HUES48 (cell line): ENCODE data around the gene NDUFS4.
A peak's percentile ranks its signal among the peaks of the same experiment; 100 is the strongest.
"Not testable (repeated sequence)": the region's sequence is repeated elsewhere in the genome, so short reads cannot be mapped to it uniquely, and the experiment has no call there.

ENCODE experiments used
- H3K27ac ChIP-seq: one replicate; pipeline ENCODE4 v1.7.0; 2013; ENCODE audit warnings: low read depth, low read length, inconsistent platforms
- H3K27me3 ChIP-seq: 2 replicates; pipeline ENCODE4 v1.6.1; 2013; ENCODE audit warnings: mild to moderate bottlenecking, low read length; ENCODE audit not compliant: control insufficient read depth, insufficient read depth
- H3K36me3 ChIP-seq: 2 replicates; pipeline ENCODE4 v1.6.1; 2013; ENCODE audit warnings: low read length; ENCODE audit not compliant: control insufficient read depth, insufficient read depth
- H3K4me1 ChIP-seq: 2 replicates; pipeline ENCODE4 v1.6.1; 2013; ENCODE audit warnings: mild to moderate bottlenecking, low read length; ENCODE audit not compliant: control insufficient read depth, insufficient read depth
- H3K4me3 ChIP-seq: 2 replicates; pipeline ENCODE4 v1.5.1; 2013; ENCODE audit warnings: mild to moderate bottlenecking, low read depth, low read length
- H3K9ac ChIP-seq: 2 replicates; pipeline ENCODE4 v1.6.1; 2013; ENCODE audit warnings: mild to moderate bottlenecking, low read depth, low read length, moderate library complexity
- H3K9me3 ChIP-seq: 2 replicates; pipeline ENCODE4 v1.6.1; 2013; ENCODE audit warnings: low read length; ENCODE audit not compliant: control insufficient read depth, insufficient read depth

NDUFS4 gene

DNA sequence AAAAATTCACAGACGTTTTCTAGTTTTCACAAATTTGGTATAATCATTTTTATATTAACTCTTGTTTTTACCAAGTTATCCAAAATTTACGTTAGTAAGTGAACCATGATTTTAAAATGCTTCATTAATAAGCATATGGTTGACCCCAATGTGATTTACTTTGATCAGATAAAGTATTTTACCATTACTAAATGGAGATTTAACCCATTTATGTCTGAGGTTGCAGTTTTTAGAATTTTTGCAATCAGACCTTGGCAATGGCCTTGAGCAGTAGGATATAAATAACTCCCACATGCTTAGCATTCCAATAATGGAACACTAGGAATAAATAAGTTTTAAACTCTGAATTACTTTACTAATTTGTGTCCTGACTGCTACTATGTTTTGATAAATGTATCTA lies 84.6 kb downstream of the NDUFS4 start:
- Histone ChIP-seq H3K36me3 (peaks cover 5% of the 10 kb centered on the region; the same call in 1 of the 2 replicates), H3K27ac (no peak overlapping the region), H3K9me3 (no peaks in the 10 kb centered on the region), H3K4me3 (no peak overlapping the region), H3K27me3 (no peaks in the 10 kb centered on the region), H3K9ac (no peak overlapping the region), H3K4me1 (peaks cover 52% of the 10 kb centered on the region)

DNA sequence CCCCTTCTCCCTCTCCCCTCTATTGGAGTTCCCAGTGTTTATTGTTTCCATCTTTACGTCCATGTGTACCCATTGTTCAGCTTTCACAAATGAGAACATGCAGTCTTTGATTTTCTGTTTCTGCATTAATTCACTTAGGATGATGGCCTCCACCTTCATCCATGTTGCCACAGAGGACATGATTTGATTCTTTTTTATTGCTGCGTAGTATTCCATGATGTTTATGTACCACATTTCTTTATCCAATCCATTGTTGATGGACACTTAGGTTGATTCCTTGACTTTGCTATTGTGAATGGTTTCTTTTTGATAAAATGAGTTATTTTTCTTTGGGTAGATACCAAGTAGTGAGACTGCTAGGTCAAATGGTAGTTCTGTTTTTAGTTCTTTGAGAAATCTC lies 88.9 kb downstream of the NDUFS4 start:
- Histone ChIP-seq H3K36me3 (peaks cover 5% of the 10 kb centered on the region; the same call in 1 of the 2 replicates), H3K9me3 (no peaks in the 10 kb centered on the region), H3K27me3 (no peaks in the 10 kb centered on the region), H3K9ac (no peak overlapping the region), H3K27ac (no peak overlapping the region), H3K4me3 (no peak overlapping the region), H3K4me1 (peaks cover 33% of the 10 kb centered on the region)

DNA sequence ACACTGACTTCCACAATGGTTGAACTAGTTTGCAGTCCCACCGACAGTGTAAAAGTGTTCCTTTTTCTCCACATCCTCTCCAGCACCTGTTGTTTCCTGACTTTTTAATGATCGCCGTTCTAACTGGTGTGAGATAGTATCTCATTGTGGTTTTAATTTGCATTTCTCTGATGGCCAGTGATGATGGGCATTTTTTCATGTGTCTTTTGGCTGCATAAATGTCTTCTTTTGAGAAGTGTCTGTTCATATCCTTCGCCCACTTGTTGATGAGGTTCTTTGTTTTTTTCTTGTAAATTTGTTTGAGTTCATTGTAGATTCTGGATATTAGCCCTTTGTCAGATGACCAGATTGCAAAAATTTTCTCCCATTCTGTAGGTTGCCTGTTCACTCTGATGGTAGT lies 100.1 kb downstream of the NDUFS4 start:
- not testable (repeated sequence) for H3K9ac ChIP-seq, H3K27ac ChIP-seq, H3K27me3 ChIP-seq, H3K4me3 ChIP-seq, H3K4me1 ChIP-seq, H3K9me3 ChIP-seq, H3K36me3 ChIP-seq

DNA sequence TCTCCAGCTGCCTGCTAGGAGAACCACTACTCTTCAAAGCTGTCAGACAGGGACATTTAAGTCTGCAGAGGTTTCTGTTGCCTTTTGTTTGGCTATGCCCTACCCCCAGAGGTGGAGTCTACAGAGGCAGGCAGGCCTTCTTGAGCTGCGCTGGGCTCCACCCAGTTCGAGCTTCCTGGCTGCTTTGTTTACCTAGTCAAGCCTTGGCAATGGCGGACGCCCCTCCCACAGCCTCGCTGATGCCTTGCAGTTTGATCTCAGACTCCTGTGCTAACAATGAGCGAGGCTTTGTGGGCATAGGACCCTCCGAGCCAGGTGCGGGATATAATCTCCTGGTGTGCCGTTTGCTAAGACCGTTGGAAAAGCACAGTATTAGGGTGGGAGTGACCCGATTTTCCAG lies 104.9 kb downstream of the NDUFS4 start:
- peaks cover 13% of the 10 kb centered on the region for H3K9me3 ChIP-seq
- not testable (repeated sequence) for H3K36me3 ChIP-seq, H3K4me1 ChIP-seq, H3K9ac ChIP-seq, H3K27ac ChIP-seq, H3K27me3 ChIP-seq, H3K4me3 ChIP-seq

DNA sequence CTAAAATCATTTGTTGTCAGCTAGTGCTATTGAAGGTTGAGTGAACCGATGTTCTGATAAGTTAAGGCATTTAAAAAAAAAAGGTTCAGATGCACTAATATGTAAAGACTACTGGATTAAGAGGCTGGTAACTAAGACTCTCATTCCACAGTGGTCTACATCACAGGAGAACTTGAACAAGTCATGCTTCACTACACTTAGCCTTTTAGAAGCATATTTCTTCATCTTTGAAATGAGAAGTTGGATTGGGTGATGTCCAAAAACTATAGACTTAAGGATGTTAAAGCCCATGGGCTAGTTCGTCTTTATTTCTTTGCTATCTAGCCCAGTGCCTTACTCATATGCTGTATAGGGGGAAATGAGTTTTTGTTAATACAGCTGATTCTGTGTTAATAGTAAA lies 107.2 kb downstream of the NDUFS4 start:
- Histone ChIP-seq H3K4me3 (no peak overlapping the region), H3K27ac (no peak overlapping the region), H3K9me3 (peaks cover 13% of the 10 kb centered on the region), H3K36me3 (peaks cover 7% of the 10 kb centered on the region; the same call in 1 of the 2 replicates), H3K4me1 (peaks cover 17% of the 10 kb centered on the region), H3K9ac (no peak overlapping the region), H3K27me3 (no peaks in the 10 kb centered on the region)

DNA sequence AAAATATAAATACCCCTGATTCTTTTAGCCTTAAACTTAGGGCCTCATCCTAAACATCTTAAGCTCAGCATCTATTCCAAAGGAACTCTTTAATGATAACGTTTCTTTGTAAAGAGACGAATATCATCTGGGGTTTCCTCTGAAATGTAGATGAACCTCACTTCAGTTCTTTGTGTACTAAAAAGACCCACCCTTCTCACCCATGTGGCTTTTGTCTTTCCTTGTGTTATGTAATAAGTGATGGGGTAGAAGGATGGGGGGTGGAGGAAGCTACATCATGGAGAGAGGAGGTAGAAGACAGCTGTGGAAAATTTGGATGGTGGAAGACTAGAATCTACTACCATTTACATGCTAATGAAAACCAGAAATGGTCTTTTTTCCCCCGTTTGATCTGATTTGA lies 111.0 kb downstream of the NDUFS4 start:
- Histone ChIP-seq H3K27me3 (no peaks in the 10 kb centered on the region), H3K27ac (peak overlapping the region; percentile 83), H3K4me1 (peaks cover 17% of the 10 kb centered on the region), H3K9me3 (no peaks in the 10 kb centered on the region), H3K36me3 (no peaks in the 10 kb centered on the region; the same call in 1 of the 2 replicates), H3K9ac (no peak overlapping the region), H3K4me3 (no peak overlapping the region; the same call in 1 of the 2 replicates)

DNA sequence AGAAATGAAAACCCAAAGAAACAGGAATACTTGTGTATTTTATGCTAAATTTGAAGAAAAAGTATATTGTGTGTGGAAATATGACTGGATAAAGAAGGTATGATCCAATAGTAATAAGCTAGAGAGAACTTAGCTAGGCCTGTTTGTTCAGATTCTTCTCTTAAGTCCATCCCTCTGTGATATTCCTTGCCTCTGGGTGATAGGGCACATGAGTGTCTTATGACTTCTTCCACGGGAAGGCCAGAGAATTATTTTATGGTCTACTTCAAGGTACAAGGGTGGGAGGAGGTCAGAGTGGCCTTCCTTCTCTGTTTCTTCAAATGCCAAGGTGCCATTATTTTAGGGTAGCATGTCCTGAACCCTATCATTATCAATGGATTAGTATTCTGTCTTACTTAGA lies 113.7 kb downstream of the NDUFS4 start:
- no peaks in the 10 kb centered on the region for H3K36me3 ChIP-seq
- no peaks in the 10 kb centered on the region for H3K9me3 ChIP-seq
- no peak overlapping the region for H3K9ac ChIP-seq
- H3K4me1 ChIP-seq = peaks cover 22% of the 10 kb centered on the region
- H3K27ac ChIP-seq = no peak overlapping the region
- no peak overlapping the region for H3K4me3 ChIP-seq
- H3K27me3 ChIP-seq = no peaks in the 10 kb centered on the region

DNA sequence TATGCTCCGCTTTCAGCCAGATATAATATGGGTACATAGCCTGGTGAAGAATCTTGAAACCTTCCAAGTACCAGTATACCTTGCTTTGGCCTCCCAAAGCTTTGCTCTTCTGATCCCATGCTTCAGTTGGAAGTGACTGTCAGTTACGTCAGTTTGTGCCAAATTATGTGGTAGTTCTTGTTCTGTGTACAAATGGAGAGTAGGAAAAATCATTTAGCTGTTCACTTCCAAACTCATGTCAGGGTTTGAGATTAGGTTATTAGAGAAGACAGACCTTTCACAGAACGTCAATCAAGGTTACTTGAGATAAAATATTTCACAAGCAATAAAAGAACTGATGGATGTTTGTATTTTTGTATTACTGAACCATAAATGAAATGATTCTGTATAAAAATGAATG lies 117.2 kb downstream of the NDUFS4 start:
- no peak overlapping the region for H3K9ac ChIP-seq
- H3K4me1 ChIP-seq = peaks cover 6% of the 10 kb centered on the region; the same call in 1 of the 2 replicates
- no peak overlapping the region for H3K27ac ChIP-seq
- no peaks in the 10 kb centered on the region for H3K27me3 ChIP-seq
- H3K4me3 ChIP-seq = no peak overlapping the region
- no peaks in the 10 kb centered on the region for H3K36me3 ChIP-seq
- H3K9me3 ChIP-seq = no peaks in the 10 kb centered on the region

DNA sequence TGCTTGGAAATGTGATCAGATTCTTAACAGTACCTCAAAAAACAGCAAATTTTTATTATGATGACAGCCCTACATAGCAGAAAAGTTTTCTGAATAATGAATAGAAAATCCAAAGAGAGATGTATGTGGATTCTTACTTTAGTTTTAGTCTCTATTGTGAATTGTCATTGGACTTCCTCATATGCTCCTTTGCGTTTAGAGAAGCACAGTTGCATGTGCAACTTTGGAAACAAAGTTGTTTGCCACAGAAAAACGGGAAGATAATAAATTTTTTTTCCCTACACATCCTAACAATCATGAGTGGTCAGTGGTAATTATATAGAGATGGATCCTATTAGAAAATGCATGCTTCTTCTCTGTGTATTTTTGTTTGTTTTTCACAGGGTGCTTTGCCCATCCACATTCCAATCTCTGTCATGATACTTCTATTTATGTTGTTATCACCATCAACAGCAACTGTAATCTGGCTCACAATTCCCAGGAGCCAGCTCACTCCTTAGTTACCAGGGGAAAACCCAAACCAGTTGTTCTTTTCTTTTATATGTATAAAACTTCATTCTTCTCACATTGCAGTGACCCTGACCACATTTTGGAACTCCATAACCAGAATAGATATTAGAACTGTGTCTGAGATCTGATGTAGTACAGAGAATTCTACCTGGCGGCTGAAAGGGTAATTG lies 118.7 kb downstream of the NDUFS4 start:
- Histone ChIP-seq H3K36me3 (peaks cover 6% of the 10 kb centered on the region; the same call in 1 of the 2 replicates), H3K4me3 (no peak overlapping the region), H3K27me3 (no peaks in the 10 kb centered on the region), H3K9me3 (no peaks in the 10 kb centered on the region), H3K4me1 (peaks cover 6% of the 10 kb centered on the region; the same call in 1 of the 2 replicates), H3K27ac (no peak overlapping the region), H3K9ac (no peak overlapping the region)

DNA sequence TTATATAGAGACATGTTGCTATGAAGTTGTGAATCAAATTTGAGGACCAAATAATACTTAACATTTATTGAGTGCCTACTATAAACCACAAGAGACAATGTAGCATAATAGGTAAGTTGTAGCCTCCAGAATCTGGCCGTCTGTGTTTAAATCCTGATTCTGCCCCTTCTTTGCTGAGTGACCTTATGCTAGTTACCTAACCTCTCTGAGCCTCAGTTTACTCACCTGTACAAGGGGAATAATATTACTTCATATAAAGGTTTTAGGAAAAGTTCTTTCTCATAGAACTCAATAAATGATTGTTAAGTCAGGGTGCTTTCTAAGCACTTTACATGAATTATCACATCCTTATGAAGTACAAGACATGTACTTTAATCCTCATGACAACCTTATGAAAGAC lies 120.6 kb downstream of the NDUFS4 start:
- no peaks in the 10 kb centered on the region for H3K27me3 ChIP-seq
- H3K4me3 ChIP-seq = no peak overlapping the region
- peaks cover 6% of the 10 kb centered on the region; the same call in 1 of the 2 replicates for H3K4me1 ChIP-seq
- H3K9ac ChIP-seq = no peak overlapping the region
- H3K36me3 ChIP-seq = peaks cover 6% of the 10 kb centered on the region
- H3K9me3 ChIP-seq = no peaks in the 10 kb centered on the region
- H3K27ac ChIP-seq = no peak overlapping the region

DNA sequence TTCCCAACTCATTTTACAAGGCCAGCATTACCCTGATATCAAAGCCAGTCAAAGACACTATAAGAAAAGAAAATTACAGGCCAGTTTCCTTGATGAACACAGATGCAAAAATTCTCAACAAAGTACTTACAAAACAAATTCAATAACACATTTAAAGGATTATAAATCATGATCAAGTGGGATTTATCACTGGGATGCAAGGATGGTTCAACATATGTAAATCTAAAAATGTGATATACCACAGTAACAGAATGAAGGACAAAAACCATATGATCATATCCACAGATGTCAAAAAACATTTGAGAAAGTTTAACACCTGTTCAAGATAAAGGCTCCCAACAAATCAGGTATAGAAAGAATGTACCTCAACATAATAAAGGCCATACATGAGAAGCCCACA lies 130.6 kb downstream of the NDUFS4 start:
- Histone ChIP-seq H3K9ac (no peak overlapping the region), H3K27ac (no peak overlapping the region), H3K36me3 (no peaks in the 10 kb centered on the region), H3K9me3 (peaks cover 22% of the 10 kb centered on the region), H3K4me1 (no peaks in the 10 kb centered on the region), H3K4me3 (no peak overlapping the region), H3K27me3 (no peaks in the 10 kb centered on the region)
